ENCODE measurements around the gene OTOP2. TPM values are rescaled to one million over a fixed set of nuclear protein-coding genes. Genes with fewer than 3 reads are reported as not detected.

The OTOP2 gene
- total and polyA plus RNA-seq, 2 of the 4 experiments (the other 2 are of a cell fraction) = not detected

GRCh38 chr17:74874615-74875037 lies 49.4 kb upstream of the OTOP2 start:
- CTCF ChIA-PET = no interaction called here
- Histone ChIP-seq H3K4me2 (ENCODE audit: low read depth, low read length) (no peak overlapping the region), H2BK20ac (ENCODE audit: low read depth, low read length) (no peak overlapping the region), H3K27me3 (ENCODE audit: control insufficient read depth, insufficient read depth, low read length) (peaks cover 12% of the 10 kb centered on the region; the same call in 1 of the 2 replicates), H3K23ac (ENCODE audit: low read depth, low read length) (no peak overlapping the region), H2AK5ac (ENCODE audit: low read depth, low read length) (no peak overlapping the region), H3K79me1 (ENCODE audit: low read depth in 1 of 2, low read length in 2 of 2) (peaks cover 17 to 31% of the 10 kb centered on the region in 2 experiments; a peak in 3 of 4 replicates), H3K18ac (ENCODE audit: low read depth, low read length) (no peak overlapping the region), H3K27ac (ENCODE audit: insufficient read depth, low read length) (no peak overlapping the region), H3K4ac (ENCODE audit: low read depth, low read length) (no peak overlapping the region), H3K9me3 (ENCODE audit: control insufficient read depth, insufficient read depth, low read length) (no peaks in the 10 kb centered on the region), H4K8ac (ENCODE audit: low read depth in 2 of 2, low read length in 2 of 2) (peak overlapping the region; percentile 64 to 97; a peak in 1 of 4 replicates), H2AK9ac (replicated peaks; ENCODE audit: low read depth, low read length, poor library complexity) (no peak overlapping the region), H3K9me1 (ENCODE audit: insufficient read depth, low read length) (peaks cover 16% of the 10 kb centered on the region), H4K20me1 (ENCODE audit: insufficient read depth, low read length) (0 out of 2 replicates have a peak, but pooled peaks cover 2% of the 10 kb centered on the region), H2BK15ac (ENCODE audit: low read depth, low read length) (no peak overlapping the region), H3K14ac (replicated peaks; ENCODE audit: low read depth, low read length) (no peak overlapping the region), H2BK5ac (ENCODE audit: low read depth, low read length, poor library complexity, severe bottlenecking) (no peak overlapping the region), H2BK120ac (ENCODE audit: low read depth, low read length) (no peak overlapping the region), H3K9ac (ENCODE audit: low read depth, low read length) (no peak overlapping the region), H3K56ac (ENCODE audit: extremely low read depth, insufficient read depth, low read length) (no peak overlapping the region), H3K4me3 (ENCODE audit: insufficient read depth, low read depth, low read length) (no peak overlapping the region), H2AFZ (replicated peaks; ENCODE audit: low read length, poor library complexity) (no peak overlapping the region), H3K4me1 (ENCODE audit: control insufficient read depth, insufficient read depth, low read length) (peaks cover 11% of the 10 kb centered on the region), H3K36me3 (ENCODE audit: control insufficient read depth, insufficient read depth, low read length) (peaks cover 1% of the 10 kb centered on the region; the same call in 1 of the 2 replicates), H4K5ac (ENCODE audit: low read depth, low read length) (no peak overlapping the region), H4K91ac (ENCODE audit: insufficient read depth, low read depth, low read length) (no peak overlapping the region)
- DNase-seq = no peak
- intact Hi-C loops (cut with micrococcal nuclease) = no loop called here
- BruUV-seq (replicated peaks) = no TSS peak
- in situ Hi-C loops (cut with MboI; ENCODE audit: low sequenced_read_pairs) = loop anchor here (25.0 kb wide), 1 partner anchor 662 kb away; the partner anchor contains the start of genes RPL38 and TTYH2
- no peak for ATAC-seq (ENCODE audit: low read depth)
- no peak for TF ChIP-seq MXI1 (IDR thresholded peaks at IDR 0.05; ENCODE audit: borderline replicate concordance, low read depth, low read length)
- no peak for TF ChIP-seq RAD21 (IDR thresholded peaks at IDR 0.05; ENCODE audit: low read length)
- no peak for TF ChIP-seq CHD1 (IDR thresholded peaks at IDR 0.05; ENCODE audit: low read depth, low read length)
- no peak for TF ChIP-seq MAFK (IDR thresholded peaks at IDR 0.05; ENCODE audit: low read depth, low read length)
- no peak for TF ChIP-seq RCOR1 (IDR thresholded peaks at IDR 0.05; ENCODE audit: insufficient replicate concordance, low read length)
- no peak for TF ChIP-seq USF2 (IDR thresholded peaks at IDR 0.05; ENCODE audit: low read depth, low read length)
- dilution Hi-C loops (cut with HindIII; ENCODE audit: low sequenced_read_pairs, unreplicated experiment) = no loop called here
- POLR2A ChIA-PET (ENCODE audit: unreplicated experiment) = interaction anchor here (0.6 kb wide), 1 partner anchor 219 kb away, joined by 3 read pairs; no protein-coding TSS in a partner anchor
- WGBS, 2 experiments (ENCODE audit: extremely low coverage in 2 of 2, insufficient read length in 1 of 2) = no CpG with 5 or more reads among the region's 5 CpGs

Data from IMR-90 (cell line).